CD4-positive, CD25-positive, alpha-beta regulatory T cell (primary cell): ENCODE measurements around the gene NCLN. TPM values are rescaled to one million over a fixed set of nuclear protein-coding genes. Genes with fewer than 3 reads are reported as not detected.
"Not testable (repeated sequence)": the region's sequence is repeated elsewhere in the genome, so short reads cannot be mapped to it uniquely, and the experiment has no call there.

Experiments
- ATAC-seq, 2 donors: fragments of 150-1000 bp; cut with Tn5 transposase; one replicate each; pipeline ENCODE4 v1.10.0; 2021; ENCODE audit warnings: low read depth in 2 of 2, moderate number of reproducible peaks in 2 of 2, moderate library complexity in 1 of 2
- DNase-seq, 3 donors: peaks; one replicate each; pipeline versions ENCODE4 v3.0.0 to v3.0.0-alpha.2; 2012 to 2022; ENCODE audit warnings: mixed read lengths in 1 of 3
- H3K27ac ChIP-seq: one replicate; pipeline ENCODE4 v1.7.0; 2013; ENCODE audit warnings: mild to moderate bottlenecking, low read length; ENCODE audit not compliant: insufficient read depth, poor library complexity, severe bottlenecking
- H3K27me3 ChIP-seq: one replicate; pipeline ENCODE4 v1.7.0; 2013; ENCODE audit warnings: low read length; ENCODE audit not compliant: control insufficient read depth, insufficient read depth
- H3K36me3 ChIP-seq: one replicate; pipeline ENCODE4 v1.7.0; 2013; ENCODE audit warnings: mild to moderate bottlenecking, low read length, moderate library complexity; ENCODE audit not compliant: control insufficient read depth, insufficient read depth
- H3K4me1 ChIP-seq: 2 replicates; pipeline ENCODE4 v1.7.0; 2013; ENCODE audit warnings: mild to moderate bottlenecking, low read length; ENCODE audit not compliant: insufficient read depth, control insufficient read depth, poor library complexity, severe bottlenecking
- H3K4me3 ChIP-seq: one replicate; pipeline ENCODE4 v1.7.0; 2013; ENCODE audit warnings: low read depth, mild to moderate bottlenecking, low read length, moderate library complexity
- H3K9me3 ChIP-seq, 2 experiments: 1 replicate in 1 of 2; 2 replicates in 1 of 2; pipeline ENCODE4 v1.7.0; 2013; ENCODE audit warnings: low read length in 2 of 2, mild to moderate bottlenecking in 1 of 2, moderate library complexity in 1 of 2; ENCODE audit not compliant: control insufficient read depth in 2 of 2
- H3K27ac Mint-ChIP-seq, 3 donors: one replicate each; pipeline ENCODE4 v1.8.0; 2020 to 2022; ENCODE audit warnings: mild to moderate bottlenecking in 3 of 3, mixed read lengths in 3 of 3, moderate library complexity in 2 of 3
- H3K27me3 Mint-ChIP-seq: one replicate; pipeline ENCODE4 v1.8.0; 2022; ENCODE audit warnings: mild to moderate bottlenecking, mixed read lengths
- H3K36me3 Mint-ChIP-seq: one replicate; pipeline ENCODE4 v1.8.0; 2020; ENCODE audit warnings: mixed read lengths
- H3K4me1 Mint-ChIP-seq, 4 donors: one replicate each; pipeline ENCODE4 v1.8.0; 2020 to 2022; ENCODE audit warnings: mixed read lengths in 4 of 4, mild to moderate bottlenecking in 1 of 4
- H3K4me3 Mint-ChIP-seq, 4 donors: one replicate each; pipeline ENCODE4 v1.8.0; 2020 to 2022; ENCODE audit warnings: mild to moderate bottlenecking in 4 of 4, mixed read lengths in 4 of 4, moderate library complexity in 3 of 4
- H3K9me3 Mint-ChIP-seq, 7 donors: one replicate each; pipeline ENCODE4 v1.8.0; 2020 to 2022; ENCODE audit warnings: mixed read lengths in 7 of 7, mild to moderate bottlenecking in 3 of 7, moderate library complexity in 2 of 7
- polyA plus RNA-seq, 4 donors: library from polyadenylated mRNA; unstranded; fragments of 300-500 nt; fragmentation: Illumina TruSeq; gene quantifications; one replicate each; pipeline ENCODE4 v1.2.3, GENCODE V29; 2021
- total RNA-seq: library from RNA; stranded (reverse); gene quantifications from one replicate; pipeline ENCODE4 v1.2.3, GENCODE V29; 2022

The NCLN gene
- total and polyA plus RNA-seq, 5 donors from 2014 or later: 13.3 to 48.0 (median 25.0) TPM

DNA sequence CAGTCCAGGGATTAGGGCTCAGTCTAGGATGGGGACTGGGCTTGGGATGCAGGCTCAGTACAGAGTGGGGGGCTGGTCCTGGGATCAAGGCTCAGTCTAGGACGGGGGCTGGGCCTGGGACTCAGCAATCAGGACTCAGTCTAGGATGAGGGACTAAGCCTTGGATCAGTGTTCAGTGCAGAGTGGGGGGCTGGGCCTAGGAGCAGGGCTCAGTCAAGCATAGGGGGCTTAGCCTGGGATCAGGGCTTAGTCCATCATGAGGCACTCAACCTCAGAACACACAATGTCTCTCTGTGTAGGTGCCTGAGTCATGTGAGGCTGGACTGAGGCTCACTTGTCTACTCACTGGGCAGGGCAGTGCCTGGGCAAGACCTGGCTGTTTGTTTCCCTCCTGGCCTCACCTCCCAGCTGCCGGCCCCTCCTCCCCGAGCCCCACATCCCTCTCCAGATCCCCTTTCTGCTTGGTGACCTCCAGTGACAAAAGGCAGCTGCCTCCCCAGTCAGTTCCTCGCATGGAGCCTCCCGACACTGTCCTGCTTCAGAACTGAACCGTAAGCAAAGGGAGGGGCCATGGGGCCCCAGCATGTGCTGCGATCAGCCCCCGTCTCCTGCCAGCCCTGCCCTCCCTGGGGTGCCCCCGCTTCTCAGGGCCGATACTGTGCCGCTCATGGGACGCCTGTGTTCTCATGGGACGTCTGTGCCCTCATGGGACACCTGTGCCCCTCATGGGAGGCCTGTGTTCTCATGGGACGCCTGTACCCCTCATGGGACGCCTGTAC lies 13.6 kb upstream of the NCLN start:
- DNase-seq (no peak), ATAC-seq (peak in 1 of 2 donors; percentile 8)
- no peaks in the 10 kb centered on the region for H3K27me3 ChIP-seq
- Mint-ChIP-seq H3K4me1 (peaks cover 0 to 40% (median 20%) of the 10 kb centered on the region in 4 donors), H3K4me3 (peak overlapping the region in 1 of 4 donors; percentile 60), H3K9me3 (no peaks in the 10 kb centered on the region), H3K27me3 (peaks cover 4% of the 10 kb centered on the region), H3K36me3 (no peaks in the 10 kb centered on the region), H3K27ac (peak overlapping the region; percentile 67 to 94 (median 82))
- H3K9me3 ChIP-seq: no peaks in the 10 kb centered on the region
- H3K36me3 ChIP-seq: no peaks in the 10 kb centered on the region
- no peak overlapping the region for H3K27ac ChIP-seq
- peaks cover 14% of the 10 kb centered on the region for H3K4me1 ChIP-seq
- H3K4me3 ChIP-seq: no peak overlapping the region

DNA sequence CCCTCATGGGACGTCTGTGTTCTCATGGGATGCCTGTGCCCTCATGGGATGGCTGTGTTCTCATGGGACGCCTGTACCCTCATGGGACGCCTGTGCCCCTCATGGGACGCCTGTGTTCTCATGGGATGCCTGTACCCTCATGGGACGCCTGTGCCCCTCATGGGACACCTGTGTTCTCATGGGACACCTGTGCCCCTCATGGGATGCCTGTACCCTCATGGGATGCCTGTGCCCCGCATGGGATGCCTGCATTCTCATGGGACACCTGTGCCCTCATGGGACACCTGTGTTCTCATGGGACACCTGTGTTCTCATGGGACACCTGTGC lies 13.1 kb upstream of the NCLN start:
- not testable (repeated sequence) for H3K36me3 Mint-ChIP-seq, H3K4me3 ChIP-seq, H3K27ac ChIP-seq, H3K9me3 ChIP-seq, H3K36me3 ChIP-seq, DNase-seq, ATAC-seq, H3K27me3 Mint-ChIP-seq, H3K4me3 Mint-ChIP-seq, H3K27me3 ChIP-seq, H3K9me3 Mint-ChIP-seq
- peaks cover 20% of the 10 kb centered on the region for H3K4me1 ChIP-seq
- Mint-ChIP-seq H3K4me1 (peaks cover 0 to 41% (median 21%) of the 10 kb centered on the region in 4 donors), H3K27ac (peak overlapping the region in 2 of 3 donors; percentile 69 to 82)

DNA sequence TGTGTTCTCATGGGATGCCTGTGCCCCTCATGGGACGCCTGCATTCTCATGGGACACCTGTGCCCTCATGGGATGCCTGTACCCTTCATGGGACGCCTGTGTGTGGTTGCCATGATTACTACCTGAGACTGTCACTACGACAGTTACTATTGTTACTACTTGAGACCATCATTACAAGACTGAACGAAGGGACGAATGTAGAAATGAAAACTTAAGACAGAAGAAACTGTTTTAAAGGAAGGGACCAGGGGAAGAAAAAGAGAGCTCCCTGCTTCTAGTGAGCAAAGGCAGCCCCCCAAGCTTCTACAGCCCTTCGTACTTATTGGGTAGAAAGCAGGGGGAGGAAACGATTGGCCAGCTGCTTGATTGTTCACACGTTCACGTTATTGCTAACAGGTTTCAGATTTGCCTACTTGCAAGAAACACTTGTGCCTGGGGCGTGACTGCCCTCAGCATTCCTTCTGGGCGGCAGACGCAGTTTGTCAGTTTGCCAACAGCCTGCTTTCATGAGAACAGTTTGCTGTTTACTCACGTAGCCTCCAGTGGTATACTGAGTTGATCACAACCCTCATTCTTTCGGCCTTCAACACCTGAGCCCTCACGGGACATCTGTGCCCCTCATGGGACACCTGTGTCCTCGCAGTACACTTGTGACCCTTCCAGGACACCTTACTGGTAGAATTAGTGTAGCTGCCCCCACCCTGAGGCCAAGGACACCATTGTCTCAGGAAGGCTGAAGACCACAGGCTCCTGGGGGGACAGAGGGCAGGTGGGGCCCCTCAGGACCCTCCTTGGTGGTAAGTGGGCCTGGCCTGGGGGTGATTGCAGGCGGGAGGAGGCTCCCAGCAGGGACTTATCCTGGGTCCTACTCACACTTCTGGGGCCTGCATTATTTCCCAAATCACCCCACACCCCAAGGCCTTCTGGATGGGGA lies 9.7 kb upstream of the NCLN start:
- H3K4me1 ChIP-seq: peaks cover 37% of the 10 kb centered on the region
- H3K27ac Mint-ChIP-seq: peak overlapping the region; percentile 89 to 98 (median 98)
- H3K4me3 Mint-ChIP-seq: peak overlapping the region; percentile 56 to 91 (median 85)
- no peak for ATAC-seq
- H3K9me3 ChIP-seq: no peaks in the 10 kb centered on the region
- H3K27me3 Mint-ChIP-seq: peaks cover 4% of the 10 kb centered on the region
- H3K36me3 ChIP-seq: peaks cover 7% of the 10 kb centered on the region
- H3K36me3 Mint-ChIP-seq: peaks cover 11% of the 10 kb centered on the region
- H3K4me3 ChIP-seq: no peak overlapping the region
- H3K4me1 Mint-ChIP-seq: peaks cover 0 to 39% (median 17%) of the 10 kb centered on the region in 4 donors
- peaks cover 0 to 3% (median 0%) of the 10 kb centered on the region in 7 donors for H3K9me3 Mint-ChIP-seq
- peak in 1 of 3 donors; percentile 61 for DNase-seq
- peak overlapping the region; percentile 70 for H3K27ac ChIP-seq
- no peaks in the 10 kb centered on the region for H3K27me3 ChIP-seq

DNA sequence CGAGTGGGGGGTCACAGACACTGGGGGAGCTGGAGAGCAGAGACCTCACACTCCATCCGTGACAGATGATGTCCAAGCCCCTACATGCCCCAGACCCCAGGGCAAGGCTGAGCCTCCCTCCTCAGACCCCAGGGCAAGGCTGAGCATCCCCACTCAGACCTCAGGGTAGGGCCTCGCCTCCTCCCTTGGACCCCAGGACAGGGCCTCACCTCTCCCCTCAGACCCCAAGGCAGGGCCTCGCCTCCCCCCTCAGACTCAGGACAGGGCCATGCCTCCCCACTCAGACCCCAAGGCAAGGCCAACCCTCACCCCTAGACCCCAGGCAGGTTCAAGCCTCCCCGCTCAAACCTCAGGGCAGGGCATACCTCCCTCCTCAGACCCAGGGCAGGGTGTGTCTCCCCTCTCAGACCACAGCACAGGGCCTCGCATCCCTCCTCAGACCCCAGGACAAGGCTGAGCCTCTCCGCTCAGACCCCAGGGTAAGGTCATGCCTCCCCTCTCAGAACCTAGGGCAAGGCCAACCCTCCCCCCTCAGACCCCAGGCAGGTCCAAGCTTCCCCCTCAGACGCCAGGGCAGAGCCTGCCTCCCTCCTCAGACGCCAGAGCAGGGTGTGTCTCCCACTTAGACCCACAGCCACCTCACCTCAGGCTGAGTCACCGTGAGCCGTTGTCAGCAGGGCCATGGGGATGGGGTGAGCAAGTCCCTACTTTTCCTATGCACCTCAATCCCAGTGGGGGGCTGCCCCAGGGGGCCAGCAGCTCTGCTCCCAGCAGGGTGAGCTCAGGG lies 8.8 kb upstream of the NCLN start:
- Histone ChIP-seq H3K4me1 (peaks cover 45% of the 10 kb centered on the region), H3K27ac (peak overlapping the region; percentile 70), H3K4me3 (peak overlapping the region; percentile 59), H3K36me3 (peaks cover 12% of the 10 kb centered on the region), H3K9me3 (no peaks in the 10 kb centered on the region), H3K27me3 (no peaks in the 10 kb centered on the region)
- peaks cover 0 to 32% (median 17%) of the 10 kb centered on the region in 4 donors for H3K4me1 Mint-ChIP-seq
- H3K9me3 Mint-ChIP-seq: peaks cover 0 to 3% (median 0%) of the 10 kb centered on the region in 7 donors
- H3K27ac Mint-ChIP-seq: peak overlapping the region; percentile 89 to 98 (median 98)
- peak overlapping the region; percentile 56 to 91 (median 85) for H3K4me3 Mint-ChIP-seq
- peaks cover 14% of the 10 kb centered on the region for H3K36me3 Mint-ChIP-seq
- DNase-seq (peak; percentile 50 to 90 (median 51)), ATAC-seq (peak; percentile 67 to 71)
- H3K27me3 Mint-ChIP-seq: peaks cover 4% of the 10 kb centered on the region

DNA sequence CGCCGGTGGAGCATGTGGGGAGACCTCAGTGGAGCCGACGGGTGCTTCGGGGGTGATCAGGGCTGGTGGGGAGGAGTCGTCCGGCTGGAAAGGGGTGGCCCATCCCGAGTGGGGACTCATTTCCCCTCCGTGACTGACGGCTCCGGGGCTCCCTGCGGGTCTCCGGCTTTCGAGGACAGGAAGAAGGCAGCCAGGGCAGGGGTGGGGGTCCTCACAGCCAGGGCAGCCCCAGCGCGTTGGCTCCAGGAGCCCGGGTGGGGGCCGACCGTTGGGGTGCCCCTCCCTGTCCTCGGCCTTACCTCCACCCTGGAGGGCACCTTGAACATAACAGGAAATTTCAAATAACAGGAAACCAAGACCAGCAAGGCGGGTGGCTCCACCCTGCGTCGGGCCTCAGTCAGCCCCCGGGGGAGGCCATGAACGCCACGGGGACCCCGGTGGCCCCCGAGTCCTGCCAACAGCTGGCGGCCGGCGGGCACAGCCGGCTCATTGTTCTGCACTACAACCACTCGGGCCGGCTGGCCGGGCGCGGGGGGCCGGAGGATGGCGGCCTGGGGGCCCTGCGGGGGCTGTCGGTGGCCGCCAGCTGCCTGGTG lies 7.3 kb upstream of the NCLN start, which contains the start of gene S1PR4:
Gene S1PR4 (plus strand): TSS at position 393 of the 596 bp plus-strand sequence. CDS start 24 bp downstream, at position 417.
- ATAC-seq (peak; percentile 78 to 81), DNase-seq (peak; percentile 55 to 96 (median 80))
- Mint-ChIP-seq H3K4me3 (peak within 1 kb of the TSS; percentile 89 to 99 (median 96)), H3K9me3 (peaks cover 0 to 3% (median 0%) of the 10 kb centered on the region in 7 donors), H3K4me1 (peaks cover 0 to 33% (median 18%) of the 10 kb centered on the region in 4 donors), H3K27me3 (peaks cover 4% of the 10 kb centered on the region), H3K36me3 (peaks cover 19% of the 10 kb centered on the region), H3K27ac (peak within 1 kb of the TSS; percentile 90 to 98 (median 95))
- peak within 1 kb of the TSS; percentile 94 for H3K4me3 ChIP-seq
- peaks cover 59% of the 10 kb centered on the region for H3K4me1 ChIP-seq
- H3K9me3 ChIP-seq: no peaks in the 10 kb centered on the region
- H3K36me3 ChIP-seq: peaks cover 18% of the 10 kb centered on the region
- H3K27me3 ChIP-seq: no peaks in the 10 kb centered on the region
- H3K27ac ChIP-seq: peak within 1 kb of the TSS; percentile 83

DNA sequence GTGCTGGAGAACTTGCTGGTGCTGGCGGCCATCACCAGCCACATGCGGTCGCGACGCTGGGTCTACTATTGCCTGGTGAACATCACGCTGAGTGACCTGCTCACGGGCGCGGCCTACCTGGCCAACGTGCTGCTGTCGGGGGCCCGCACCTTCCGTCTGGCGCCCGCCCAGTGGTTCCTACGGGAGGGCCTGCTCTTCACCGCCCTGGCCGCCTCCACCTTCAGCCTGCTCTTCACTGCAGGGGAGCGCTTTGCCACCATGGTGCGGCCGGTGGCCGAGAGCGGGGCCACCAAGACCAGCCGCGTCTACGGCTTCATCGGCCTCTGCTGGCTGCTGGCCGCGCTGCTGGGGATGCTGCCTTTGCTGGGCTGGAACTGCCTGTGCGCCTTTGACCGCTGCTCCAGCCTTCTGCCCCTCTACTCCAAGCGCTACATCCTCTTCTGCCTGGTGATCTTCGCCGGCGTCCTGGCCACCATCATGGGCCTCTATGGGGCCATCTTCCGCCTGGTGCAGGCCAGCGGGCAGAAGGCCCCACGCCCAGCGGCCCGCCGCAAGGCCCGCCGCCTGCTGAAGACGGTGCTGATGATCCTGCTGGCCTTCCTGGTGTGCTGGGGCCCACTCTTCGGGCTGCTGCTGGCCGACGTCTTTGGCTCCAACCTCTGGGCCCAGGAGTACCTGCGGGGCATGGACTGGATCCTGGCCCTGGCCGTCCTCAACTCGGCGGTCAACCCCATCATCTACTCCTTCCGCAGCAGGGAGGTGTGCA lies 6.6 kb upstream of the NCLN start:
- peaks cover 0 to 40% (median 22%) of the 10 kb centered on the region in 4 donors for H3K4me1 Mint-ChIP-seq
- Histone ChIP-seq H3K4me3 (peak overlapping the region; percentile 94), H3K27ac (peak overlapping the region; percentile 83), H3K9me3 (no peaks in the 10 kb centered on the region), H3K36me3 (peaks cover 23% of the 10 kb centered on the region), H3K4me1 (peaks cover 66% of the 10 kb centered on the region), H3K27me3 (no peaks in the 10 kb centered on the region)
- H3K27ac Mint-ChIP-seq: peak overlapping the region; percentile 90 to 98 (median 94)
- peak; percentile 1 to 3 for ATAC-seq
- H3K9me3 Mint-ChIP-seq: peaks cover 0 to 6% (median 0%) of the 10 kb centered on the region in 7 donors
- peak overlapping the region; percentile 89 to 99 (median 96) for H3K4me3 Mint-ChIP-seq
- H3K36me3 Mint-ChIP-seq: peaks cover 23% of the 10 kb centered on the region
- peaks cover 4% of the 10 kb centered on the region for H3K27me3 Mint-ChIP-seq
- peak in 1 of 3 donors; percentile 66 for DNase-seq
